Mucosa of stomach (tissue), 1 donor: ENCODE measurements around the gene STAT4.

ENCODE experiments used
- H3K27me3 ChIP-seq: one replicate; pipeline ENCODE4 v1.7.0; 2013; ENCODE audit warnings: mild to moderate bottlenecking, low read length; ENCODE audit not compliant: control insufficient read depth, insufficient read depth
- H3K36me3 ChIP-seq: one replicate; pipeline ENCODE4 v1.7.0; 2013; ENCODE audit warnings: low read length; ENCODE audit not compliant: control insufficient read depth, insufficient read depth
- H3K4me1 ChIP-seq: one replicate; pipeline ENCODE4 v1.7.0; 2013; ENCODE audit warnings: mild to moderate bottlenecking, low read length; ENCODE audit not compliant: control insufficient read depth, insufficient read depth
- H3K4me3 ChIP-seq: one replicate; pipeline ENCODE4 v1.7.0; 2013; ENCODE audit warnings: low read length
- H3K9ac ChIP-seq: one replicate; pipeline ENCODE4 v1.7.0; 2013; ENCODE audit warnings: mild to moderate bottlenecking, low read length, moderate library complexity
- H3K9me3 ChIP-seq: one replicate; pipeline ENCODE4 v1.7.0; 2013; ENCODE audit warnings: mild to moderate bottlenecking, low read length, moderate library complexity; ENCODE audit not compliant: control insufficient read depth
- donor health status: Pancreatic carcinoma.

Gene STAT4

GRCh38 chr2:191105082-191105481 lies 45.7 kb downstream of the STAT4 start:
- Histone ChIP-seq H3K9ac (no peak overlapping the region), H3K9me3 (no peaks in the 10 kb centered on the region), H3K27me3 (no peaks in the 10 kb centered on the region), H3K36me3 (no peaks in the 10 kb centered on the region), H3K4me3 (no peak overlapping the region), H3K4me1 (no peaks in the 10 kb centered on the region)

- H3K4me3 ChIP-seq: no peak overlapping the region
- no peaks in the 10 kb centered on the region for H3K27me3 ChIP-seq
- no peaks in the 10 kb centered on the region for H3K36me3 ChIP-seq
- no peaks in the 10 kb centered on the region for H3K4me1 ChIP-seq
- no peaks in the 10 kb centered on the region for H3K9me3 ChIP-seq
- no peak overlapping the region for H3K9ac ChIP-seq
Measured at GRCh38 chr2:191103774-191104173, 47.0 kb downstream of the STAT4 start.

GRCh38 chr2:191100216-191100615 lies 50.6 kb downstream of the STAT4 start:
- no peaks in the 10 kb centered on the region for H3K9me3 ChIP-seq
- H3K4me1 ChIP-seq: no peaks in the 10 kb centered on the region
- H3K36me3 ChIP-seq: no peaks in the 10 kb centered on the region
- H3K27me3 ChIP-seq: no peaks in the 10 kb centered on the region
- H3K9ac ChIP-seq: no peak overlapping the region
- no peak overlapping the region for H3K4me3 ChIP-seq

- no peaks in the 10 kb centered on the region for H3K27me3 ChIP-seq
- no peaks in the 10 kb centered on the region for H3K9me3 ChIP-seq
- no peaks in the 10 kb centered on the region for H3K36me3 ChIP-seq
- H3K9ac ChIP-seq: no peak overlapping the region
- H3K4me3 ChIP-seq: no peak overlapping the region
- H3K4me1 ChIP-seq: no peaks in the 10 kb centered on the region
Measured at GRCh38 chr2:191087311-191087710, 63.5 kb downstream of the STAT4 start.

- Histone ChIP-seq H3K36me3 (no peaks in the 10 kb centered on the region), H3K9me3 (no peaks in the 10 kb centered on the region), H3K9ac (no peak overlapping the region), H3K27me3 (no peaks in the 10 kb centered on the region), H3K4me1 (no peaks in the 10 kb centered on the region), H3K4me3 (no peak overlapping the region)
Measured at GRCh38 chr2:191086706-191087105, 64.1 kb downstream of the STAT4 start.

- no peaks in the 10 kb centered on the region for H3K36me3 ChIP-seq
- no peak overlapping the region for H3K4me3 ChIP-seq
- H3K4me1 ChIP-seq: no peaks in the 10 kb centered on the region
- H3K9ac ChIP-seq: no peak overlapping the region
- H3K9me3 ChIP-seq: no peaks in the 10 kb centered on the region
- no peaks in the 10 kb centered on the region for H3K27me3 ChIP-seq
Measured at GRCh38 chr2:191083540-191083939, 67.3 kb downstream of the STAT4 start.

DNA sequence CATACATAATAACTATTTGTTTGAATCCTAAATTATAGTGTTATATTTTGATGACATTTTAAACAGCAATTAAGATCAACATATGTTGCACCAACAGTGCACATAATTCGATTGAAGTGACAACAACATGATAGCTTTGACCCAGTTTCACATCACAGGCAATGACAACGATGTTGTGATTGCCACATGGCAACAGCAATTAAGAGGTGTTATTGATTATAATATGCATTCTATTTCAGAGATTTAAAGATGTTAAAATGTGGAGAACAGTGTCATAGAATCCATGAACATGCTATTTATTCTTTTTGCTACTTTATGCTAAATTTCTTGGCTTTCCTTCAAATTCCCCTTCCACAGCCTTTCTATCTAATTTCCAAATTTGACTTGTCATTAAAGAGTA lies 68.5 kb downstream of the STAT4 start:
- no peaks in the 10 kb centered on the region for H3K9me3 ChIP-seq
- H3K9ac ChIP-seq: no peak overlapping the region
- H3K4me1 ChIP-seq: no peaks in the 10 kb centered on the region
- no peaks in the 10 kb centered on the region for H3K27me3 ChIP-seq
- no peaks in the 10 kb centered on the region for H3K36me3 ChIP-seq
- H3K4me3 ChIP-seq: no peak overlapping the region

- Histone ChIP-seq H3K9me3 (no peaks in the 10 kb centered on the region), H3K27me3 (no peaks in the 10 kb centered on the region), H3K4me1 (no peaks in the 10 kb centered on the region), H3K36me3 (no peaks in the 10 kb centered on the region), H3K4me3 (no peak overlapping the region), H3K9ac (no peak overlapping the region)
Measured at GRCh38 chr2:191081411-191082155, 69.2 kb downstream of the STAT4 start.

- no peaks in the 10 kb centered on the region for H3K9me3 ChIP-seq
- no peaks in the 10 kb centered on the region for H3K4me1 ChIP-seq
- H3K9ac ChIP-seq: no peak overlapping the region
- no peaks in the 10 kb centered on the region for H3K27me3 ChIP-seq
- H3K36me3 ChIP-seq: no peaks in the 10 kb centered on the region
- no peak overlapping the region for H3K4me3 ChIP-seq
Measured at GRCh38 chr2:191078165-191078867, 72.5 kb downstream of the STAT4 start.

GRCh38 chr2:191070276-191070675 lies 80.5 kb downstream of the STAT4 start:
- H3K4me1 ChIP-seq: no peaks in the 10 kb centered on the region

GRCh38 chr2:191069606-191070005 lies 81.2 kb downstream of the STAT4 start:
- H3K36me3 ChIP-seq: no peaks in the 10 kb centered on the region
- H3K4me3 ChIP-seq: no peak overlapping the region
- H3K9me3 ChIP-seq: no peaks in the 10 kb centered on the region
- no peaks in the 10 kb centered on the region for H3K4me1 ChIP-seq
- H3K9ac ChIP-seq: no peak overlapping the region
- H3K27me3 ChIP-seq: no peaks in the 10 kb centered on the region

More at GRCh38 chr2:191070276-191070675, 80.5 kb downstream of the STAT4 start:
- Histone ChIP-seq H3K36me3 (no peaks in the 10 kb centered on the region), H3K9me3 (no peaks in the 10 kb centered on the region), H3K4me3 (no peak overlapping the region), H3K9ac (no peak overlapping the region), H3K27me3 (no peaks in the 10 kb centered on the region)

DNA sequence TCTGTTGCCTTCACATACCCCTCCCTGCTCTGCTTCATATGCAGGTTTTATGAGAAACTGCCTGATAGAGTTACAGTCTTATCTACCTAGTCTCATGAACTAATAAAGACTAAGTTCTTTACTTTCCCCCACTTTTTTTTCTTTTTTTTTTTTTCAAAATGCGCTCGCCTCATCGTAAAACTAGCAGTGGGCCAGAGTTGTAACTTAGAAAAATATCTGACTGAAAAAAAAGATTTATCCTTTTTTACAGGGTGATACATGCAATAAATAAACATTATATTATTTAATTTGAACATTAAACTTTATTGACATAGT lies 83.9 kb downstream of the STAT4 start:
- no peaks in the 10 kb centered on the region for H3K4me1 ChIP-seq
- no peaks in the 10 kb centered on the region for H3K36me3 ChIP-seq
- H3K27me3 ChIP-seq: no peaks in the 10 kb centered on the region
- no peaks in the 10 kb centered on the region for H3K9me3 ChIP-seq
- no peak overlapping the region for H3K4me3 ChIP-seq
- no peak overlapping the region for H3K9ac ChIP-seq
